GM12874 (cell line): Measurements from ENCODE around the gene CNTN5.

ENCODE experiments used
- CTCF ChIP-seq: IDR thresholded peaks from 2 replicates; pipeline ENCODE4 v1.5.1; 2011; ENCODE audit warnings: low read depth, mild to moderate bottlenecking, control low read depth, low read length, moderate library complexity; ENCODE audit not compliant: insufficient read depth

CNTN5 gene

GRCh38 chr11:100094121-100094865 lies 1073.5 kb downstream of the CNTN5 start:
- no peak for TF ChIP-seq CTCF

GRCh38 chr11:100095809-100096208 lies 1075.1 kb downstream of the CNTN5 start:
- no peak for TF ChIP-seq CTCF

- no peak for TF ChIP-seq CTCF
Measured at GRCh38 chr11:100098560-100098959, 1077.8 kb downstream of the CNTN5 start.

- no peak for TF ChIP-seq CTCF
Measured at GRCh38 chr11:100105255-100105981, 1084.7 kb downstream of the CNTN5 start.

- TF ChIP-seq CTCF, result no peak
Measured at GRCh38 chr11:100105982-100106358, 1085.2 kb downstream of the CNTN5 start.

- TF ChIP-seq CTCF, result no peak
Measured at GRCh38 chr11:100119176-100119575, 1098.4 kb downstream of the CNTN5 start.

- no peak for TF ChIP-seq CTCF
Measured at GRCh38 chr11:100133114-100133513, 1112.4 kb downstream of the CNTN5 start.
